Progenitor cell of endocrine pancreas (in vitro differentiated cells): ENCODE measurements around the gene MTHFD2L. TPM values are rescaled to one million over a fixed set of nuclear protein-coding genes. Genes with fewer than 3 reads are reported as not detected.

Source experiments
- DNase-seq: peaks from one replicate; pipeline ENCODE4 v3.0.0; 2021; ENCODE audit warnings: low spot score; ENCODE audit not compliant: unreplicated experiment
- H3K27ac Mint-ChIP-seq: 2 replicates; pipeline ENCODE4 v1.8.0; 2021; ENCODE audit warnings: mild to moderate bottlenecking, moderate library complexity, mixed read lengths
- H3K27me3 Mint-ChIP-seq: 2 replicates; pipeline ENCODE4 v1.8.0; 2021; ENCODE audit warnings: mixed read lengths
- H3K36me3 Mint-ChIP-seq: 2 replicates; pipeline ENCODE4 v1.8.0; 2022; ENCODE audit warnings: mixed read lengths; ENCODE audit not compliant: insufficient read depth
- H3K4me1 Mint-ChIP-seq: 2 replicates; pipeline ENCODE4 v1.8.0; 2021; ENCODE audit warnings: low read depth, mixed read lengths
- H3K4me3 Mint-ChIP-seq: 2 replicates; pipeline ENCODE4 v1.8.0; 2021; ENCODE audit warnings: low read depth, mild to moderate bottlenecking, moderate library complexity, mixed read lengths
- H3K9me3 Mint-ChIP-seq: 2 replicates; pipeline ENCODE4 v1.8.0; 2021; ENCODE audit warnings: low read depth, mixed read lengths
- total RNA-seq: library from RNA; stranded (reverse); gene quantifications from 2 replicates; pipeline ENCODE4 v1.2.1, GENCODE V29; 2021
- TF ChIP-seq, protein P1 (sequence below): fragments of 200-600 bp; sonication (generic); IDR thresholded peaks from one replicate; pipeline ENCODE4 v1.5.0; 2021; ENCODE audit warnings: antibody characterized with exemption, mild to moderate bottlenecking; ENCODE audit not compliant: unreplicated experiment

MTHFD2L gene
- total RNA-seq, 1 donor from 2014 or later = 23.3 TPM

DNA sequence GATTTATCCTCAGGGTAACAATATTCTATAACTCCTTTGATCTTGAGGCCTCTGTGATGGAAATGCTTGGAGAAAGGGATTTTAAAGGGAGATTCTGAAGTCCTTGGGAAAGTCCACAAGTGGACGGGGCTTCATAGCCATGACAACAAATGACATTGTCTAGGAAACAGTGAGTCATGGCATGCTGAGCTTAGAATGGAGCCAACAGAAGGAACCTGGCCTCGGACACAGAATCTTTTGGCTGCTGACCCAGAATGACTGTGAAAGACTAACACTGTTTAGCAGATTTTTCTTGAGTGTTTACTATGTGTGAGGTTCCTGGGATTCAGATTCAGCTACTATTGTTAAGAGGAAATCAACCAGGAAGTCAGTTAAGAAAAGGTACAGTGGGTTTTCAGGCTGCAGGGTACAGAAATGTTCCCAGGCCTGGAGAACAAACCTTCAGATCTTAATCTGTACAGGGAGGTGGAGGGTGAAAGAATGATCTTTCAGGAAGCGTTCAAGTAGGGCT lies 40.8 kb upstream of the MTHFD2L start:
- H3K27me3 Mint-ChIP-seq = no peaks in the 10 kb centered on the region
- no peak overlapping the region for H3K27ac Mint-ChIP-seq
- no peak overlapping the region for H3K4me3 Mint-ChIP-seq
- H3K36me3 Mint-ChIP-seq = no peaks in the 10 kb centered on the region
- H3K4me1 Mint-ChIP-seq = peaks cover 9% of the 10 kb centered on the region
- no peaks in the 10 kb centered on the region for H3K9me3 Mint-ChIP-seq
- DNase-seq = no peak
- TF ChIP-seq, protein P1, sequence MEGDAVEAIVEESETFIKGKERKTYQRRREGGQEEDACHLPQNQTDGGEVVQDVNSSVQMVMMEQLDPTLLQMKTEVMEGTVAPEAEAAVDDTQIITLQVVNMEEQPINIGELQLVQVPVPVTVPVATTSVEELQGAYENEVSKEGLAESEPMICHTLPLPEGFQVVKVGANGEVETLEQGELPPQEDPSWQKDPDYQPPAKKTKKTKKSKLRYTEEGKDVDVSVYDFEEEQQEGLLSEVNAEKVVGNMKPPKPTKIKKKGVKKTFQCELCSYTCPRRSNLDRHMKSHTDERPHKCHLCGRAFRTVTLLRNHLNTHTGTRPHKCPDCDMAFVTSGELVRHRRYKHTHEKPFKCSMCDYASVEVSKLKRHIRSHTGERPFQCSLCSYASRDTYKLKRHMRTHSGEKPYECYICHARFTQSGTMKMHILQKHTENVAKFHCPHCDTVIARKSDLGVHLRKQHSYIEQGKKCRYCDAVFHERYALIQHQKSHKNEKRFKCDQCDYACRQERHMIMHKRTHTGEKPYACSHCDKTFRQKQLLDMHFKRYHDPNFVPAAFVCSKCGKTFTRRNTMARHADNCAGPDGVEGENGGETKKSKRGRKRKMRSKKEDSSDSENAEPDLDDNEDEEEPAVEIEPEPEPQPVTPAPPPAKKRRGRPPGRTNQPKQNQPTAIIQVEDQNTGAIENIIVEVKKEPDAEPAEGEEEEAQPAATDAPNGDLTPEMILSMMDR = no peak

DNA sequence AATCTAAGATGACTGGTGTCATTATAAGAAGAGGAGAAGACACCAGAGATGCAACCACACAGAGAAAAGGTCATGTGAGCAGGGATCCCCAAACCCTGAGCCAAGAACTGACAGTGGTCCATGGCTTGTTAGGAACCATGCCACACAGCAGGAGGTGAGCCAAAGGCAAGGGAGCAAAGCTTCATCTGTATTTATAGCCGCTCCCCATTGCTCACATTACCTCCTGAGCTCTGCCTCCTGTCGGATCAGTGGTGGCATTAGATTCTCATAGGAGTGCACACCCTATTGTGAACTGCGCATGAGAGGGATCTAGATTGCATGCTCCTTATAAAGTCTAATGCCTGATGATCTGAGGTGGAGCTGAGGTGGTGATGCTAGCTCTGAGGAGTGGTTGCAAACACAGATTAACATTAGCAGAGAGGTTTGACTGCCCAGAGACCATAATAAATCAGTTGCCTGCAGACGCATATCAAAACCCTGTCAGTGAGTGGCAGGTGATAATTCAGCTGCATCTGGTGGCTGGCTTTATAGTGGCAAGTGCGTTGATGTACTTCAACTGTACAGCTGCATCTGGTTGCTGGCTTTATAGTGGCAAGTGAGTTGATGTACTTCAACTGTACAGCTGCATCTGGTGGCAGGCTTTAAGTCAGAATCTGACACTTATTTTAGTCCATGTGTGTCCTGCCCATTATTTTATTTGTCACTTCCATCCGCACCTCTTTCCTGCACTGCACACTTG lies 39.1 kb upstream of the MTHFD2L start:
- H3K27ac Mint-ChIP-seq = no peak overlapping the region
- peaks cover 9% of the 10 kb centered on the region for H3K4me1 Mint-ChIP-seq
- DNase-seq = no peak
- TF ChIP-seq, protein P1 = no peak
- no peak overlapping the region for H3K4me3 Mint-ChIP-seq
- H3K27me3 Mint-ChIP-seq = no peaks in the 10 kb centered on the region
- H3K9me3 Mint-ChIP-seq = no peaks in the 10 kb centered on the region
- no peaks in the 10 kb centered on the region for H3K36me3 Mint-ChIP-seq

DNA sequence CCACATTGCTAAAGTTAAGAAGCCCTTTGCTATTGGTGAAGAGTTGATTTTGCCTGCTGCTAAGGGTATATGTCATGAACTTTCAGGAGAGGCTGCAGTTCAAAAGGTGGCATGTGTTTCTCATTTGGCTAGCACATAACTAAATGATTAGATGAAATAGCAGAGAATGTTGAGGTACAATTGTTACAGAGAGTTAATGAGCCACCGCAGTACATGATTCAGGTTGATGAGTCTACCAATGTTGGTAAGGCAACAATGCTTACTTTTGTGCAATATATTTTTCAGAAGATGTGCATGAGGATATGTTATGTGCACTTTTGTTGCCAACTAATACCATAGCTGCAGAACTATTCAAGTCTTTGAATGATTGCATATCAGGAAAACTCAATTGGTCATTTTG lies 37.8 kb upstream of the MTHFD2L start:
- Mint-ChIP-seq H3K4me3 (no peak overlapping the region), H3K27ac (no peak overlapping the region), H3K27me3 (no peaks in the 10 kb centered on the region), H3K36me3 (no peaks in the 10 kb centered on the region), H3K9me3 (no peaks in the 10 kb centered on the region), H3K4me1 (peaks cover 9% of the 10 kb centered on the region)
- TF ChIP-seq, protein P1 = no peak
- no peak for DNase-seq

DNA sequence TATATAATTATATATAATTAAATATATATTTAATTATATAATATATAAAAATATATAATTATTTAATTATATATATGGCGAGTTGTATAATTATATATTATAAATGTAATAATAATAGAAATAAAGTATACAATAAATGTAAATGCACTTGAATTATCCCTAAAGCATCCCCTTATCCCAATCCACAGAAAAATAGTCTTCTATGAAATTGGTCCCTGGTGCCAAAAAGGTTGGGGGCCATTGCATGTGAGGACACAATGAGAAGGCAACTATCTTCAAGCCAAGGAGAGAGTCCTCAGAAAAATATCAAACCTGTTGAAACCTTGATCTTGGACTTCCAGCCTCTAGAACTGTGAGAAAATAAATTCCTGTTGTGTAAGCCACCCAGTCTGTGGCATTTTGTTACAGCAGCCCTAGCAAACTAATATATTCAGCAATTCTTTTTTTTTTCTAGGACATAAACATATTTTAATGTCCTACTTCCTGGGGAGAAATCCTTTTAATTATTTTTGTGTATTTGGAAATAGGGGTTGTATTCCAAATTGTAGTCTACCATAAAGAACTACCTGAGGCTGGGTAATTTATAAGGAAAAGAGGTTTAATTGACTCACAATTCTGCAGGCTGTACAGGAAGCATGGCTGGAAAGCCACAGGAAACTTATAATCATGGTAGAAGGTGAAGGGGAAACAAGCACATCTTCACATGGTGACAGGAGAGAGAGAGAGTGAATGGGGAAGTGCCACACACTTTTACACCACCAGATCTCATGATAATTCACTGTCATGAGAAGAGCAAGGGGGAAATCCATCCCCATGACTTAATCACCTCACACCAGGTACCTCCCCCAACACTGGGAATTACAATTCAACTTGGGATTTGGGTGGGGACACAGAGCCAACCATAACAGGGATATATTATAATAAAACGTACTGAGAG lies 36.0 kb upstream of the MTHFD2L start:
- H3K27me3 Mint-ChIP-seq = no peaks in the 10 kb centered on the region
- no peaks in the 10 kb centered on the region for H3K9me3 Mint-ChIP-seq
- H3K4me1 Mint-ChIP-seq = peaks cover 5% of the 10 kb centered on the region

More for the DNA sequence above, 36.0 kb upstream of the MTHFD2L start:
- H3K27ac Mint-ChIP-seq = no peak overlapping the region
- DNase-seq = no peak
- no peaks in the 10 kb centered on the region for H3K36me3 Mint-ChIP-seq
- H3K4me3 Mint-ChIP-seq = no peak overlapping the region
- TF ChIP-seq, protein P1 = no peak
